HL-60 (cell line): Measurements from ENCODE around the gene MEG3.

ENCODE experiments used
- DNase-seq, 2 experiments: peaks; one replicate each; pipeline ENCODE4 v3.0.0-alpha.2; 2010 to 2020; ENCODE audit warnings: low read depth in 1 of 2, low spot score in 1 of 2
- H3K27ac ChIP-seq: fragments of 250-450 bp; sonication (Bioruptor Pico); replicated peaks from 2 replicates; pipeline ENCODE4 v1.5.1; 2020; ENCODE audit warnings: mild to moderate bottlenecking, moderate library complexity
- H3K27me3 ChIP-seq: fragments of 250-450 bp; sonication (Bioruptor Pico); 2 replicates; pipeline ENCODE4 v1.5.1; 2021; ENCODE audit warnings: mild to moderate bottlenecking, moderate library complexity; ENCODE audit not compliant: insufficient read depth, poor library complexity, severe bottlenecking
- H3K4me3 ChIP-seq: replicated peaks from 2 replicates; pipeline ENCODE4 v1.5.1; 2011; ENCODE audit warnings: mild to moderate bottlenecking, control low read depth, low read length; ENCODE audit not compliant: insufficient read depth
- CTCF ChIP-seq: IDR thresholded peaks from one replicate; pipeline ENCODE4 v1.5.1; 2011; ENCODE audit warnings: low read length, control low read depth, inconsistent platforms; ENCODE audit not compliant: insufficient read depth
- GABPA ChIP-seq: IDR thresholded peaks from 2 replicates; pipeline ENCODE4 v1.6.1; 2012; ENCODE audit warnings: low read depth
- POLR2AphosphoS5 ChIP-seq: IDR thresholded peaks from 2 replicates; pipeline ENCODE4 v1.6.1; 2012; ENCODE audit warnings: low read depth
- REST ChIP-seq: IDR thresholded peaks from 2 replicates; pipeline ENCODE4 v1.6.1; 2012; ENCODE audit warnings: low read depth; ENCODE audit not compliant: insufficient replicate concordance
- SPI1 ChIP-seq: IDR thresholded peaks from 2 replicates; pipeline ENCODE4 v1.6.1; 2012; ENCODE audit warnings: low read depth, mild to moderate bottlenecking, borderline replicate concordance

The MEG3 gene

GRCh38 chr14:100836311-100836805 is 10.4 kb downstream of the MEG3 start:
- H3K27ac ChIP-seq, result no peak overlapping the region

GRCh38 chr14:100836941-100837804 is 11.3 kb downstream of the MEG3 start:
- no peak for DNase-seq
- no peak overlapping the region for H3K27ac ChIP-seq
- no peak overlapping the region for H3K4me3 ChIP-seq
- TF ChIP-seq POLR2AphosphoS5, result no peak
- no peak for TF ChIP-seq SPI1
- no peak for TF ChIP-seq REST
- TF ChIP-seq GABPA, result no peak
- no peak for TF ChIP-seq CTCF
- H3K27me3 ChIP-seq, result no peaks in the 10 kb centered on the region

More at GRCh38 chr14:100836311-100836805, 10.4 kb downstream of the MEG3 start:
- H3K4me3 ChIP-seq, result no peak overlapping the region
- DNase-seq, result no peak
- TF ChIP-seq CTCF, result no peak
- TF ChIP-seq POLR2AphosphoS5, result no peak
- no peaks in the 10 kb centered on the region for H3K27me3 ChIP-seq

- TF ChIP-seq REST (no peak), POLR2AphosphoS5 (no peak), SPI1 (no peak), CTCF (no peak), GABPA (no peak)
Measured at GRCh38 chr14:100837805-100838350, 12.0 kb downstream of the MEG3 start.

More at GRCh38 chr14:100837805-100838350, 12.0 kb downstream of the MEG3 start:
- Histone ChIP-seq H3K27me3 (no peaks in the 10 kb centered on the region), H3K27ac (no peak overlapping the region), H3K4me3 (no peak overlapping the region)
- no peak for DNase-seq
